ENCODE measurements around the gene SYTL3.

DNA sequence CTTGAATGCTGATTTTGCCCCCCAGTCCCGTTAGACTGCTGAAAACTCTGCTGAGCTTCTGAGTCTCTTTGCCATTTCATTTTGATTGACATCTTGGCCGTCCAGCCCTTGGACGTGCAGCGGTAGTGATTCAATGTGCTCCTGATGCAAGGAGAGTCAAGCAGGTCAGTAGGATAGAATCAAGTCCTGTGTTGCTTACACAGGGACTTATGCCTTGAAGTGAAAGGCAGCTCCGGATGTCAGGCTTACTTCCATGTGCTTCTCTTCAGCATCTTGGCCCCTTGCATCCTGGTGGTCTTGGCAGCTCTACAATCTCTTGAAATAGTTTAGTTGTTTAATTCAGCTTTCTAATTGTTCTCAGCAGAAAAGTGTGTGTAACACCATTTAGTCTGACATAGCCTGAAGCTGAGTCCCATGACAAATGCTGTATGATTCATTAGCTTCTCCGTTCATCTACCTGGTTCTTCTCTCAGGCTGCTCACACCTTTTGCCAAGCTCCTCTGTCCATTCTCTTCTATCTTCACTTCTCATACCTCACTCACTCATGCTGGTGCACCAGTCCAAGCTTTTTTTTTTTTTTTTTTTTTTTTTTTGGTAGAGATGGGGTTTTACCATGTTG, 93.3 kb downstream of the SYTL3 start:
- TF ChIP-seq, protein P1, sequence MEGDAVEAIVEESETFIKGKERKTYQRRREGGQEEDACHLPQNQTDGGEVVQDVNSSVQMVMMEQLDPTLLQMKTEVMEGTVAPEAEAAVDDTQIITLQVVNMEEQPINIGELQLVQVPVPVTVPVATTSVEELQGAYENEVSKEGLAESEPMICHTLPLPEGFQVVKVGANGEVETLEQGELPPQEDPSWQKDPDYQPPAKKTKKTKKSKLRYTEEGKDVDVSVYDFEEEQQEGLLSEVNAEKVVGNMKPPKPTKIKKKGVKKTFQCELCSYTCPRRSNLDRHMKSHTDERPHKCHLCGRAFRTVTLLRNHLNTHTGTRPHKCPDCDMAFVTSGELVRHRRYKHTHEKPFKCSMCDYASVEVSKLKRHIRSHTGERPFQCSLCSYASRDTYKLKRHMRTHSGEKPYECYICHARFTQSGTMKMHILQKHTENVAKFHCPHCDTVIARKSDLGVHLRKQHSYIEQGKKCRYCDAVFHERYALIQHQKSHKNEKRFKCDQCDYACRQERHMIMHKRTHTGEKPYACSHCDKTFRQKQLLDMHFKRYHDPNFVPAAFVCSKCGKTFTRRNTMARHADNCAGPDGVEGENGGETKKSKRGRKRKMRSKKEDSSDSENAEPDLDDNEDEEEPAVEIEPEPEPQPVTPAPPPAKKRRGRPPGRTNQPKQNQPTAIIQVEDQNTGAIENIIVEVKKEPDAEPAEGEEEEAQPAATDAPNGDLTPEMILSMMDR (conservative IDR thresholded peaks at IDR 0.05; ENCODE audit: low read depth, low read length) = no peak
- TF ChIP-seq EZH2 (IDR thresholded peaks at IDR 0.05; ENCODE audit: low read length, unreplicated experiment) (no peak), EZH2phosphoT487 (IDR thresholded peaks at IDR 0.05; ENCODE audit: borderline replicate concordance, low read length) (no peak)

All from PC-3 (cell line).